Naive B cell (primary cell): Measurements from ENCODE around the gene FBXO44. TPM values are rescaled to one million over a fixed set of nuclear protein-coding genes. Genes with fewer than 3 reads are reported as not detected.
A peak's percentile ranks its signal among the peaks of the same experiment; 100 is the strongest.

Experiments used
- ATAC-seq, 2 donors: fragments of 150-1000 bp; cut with Tn5 transposase; 2 replicates each; pipeline ENCODE4 v1.10.0; 2021; ENCODE audit warnings: low read depth in 2 of 2, mild to moderate bottlenecking in 2 of 2, moderate library complexity in 2 of 2
- DNase-seq: peaks from one replicate; pipeline ENCODE4 v3.0.0; 2022
- H3K27ac Mint-ChIP-seq, 6 donors: one replicate each; pipeline ENCODE4 v1.8.0; 2020 to 2022; ENCODE audit warnings: mild to moderate bottlenecking in 6 of 6, mixed read lengths in 6 of 6, moderate library complexity in 5 of 6, inconsistent platforms in 2 of 6
- H3K27me3 Mint-ChIP-seq, 3 donors: one replicate each; pipeline ENCODE4 v1.8.0; 2021 to 2022; ENCODE audit warnings: mixed read lengths in 3 of 3, mild to moderate bottlenecking in 1 of 3
- H3K36me3 Mint-ChIP-seq, 2 donors: one replicate each; pipeline ENCODE4 v1.8.0; 2020 to 2022; ENCODE audit warnings: mixed read lengths in 2 of 2, inconsistent platforms in 1 of 2, mild to moderate bottlenecking in 1 of 2
- H3K4me1 Mint-ChIP-seq, 3 donors: one replicate each; pipeline ENCODE4 v1.8.0; 2020 to 2022; ENCODE audit warnings: mixed read lengths in 3 of 3, inconsistent platforms in 1 of 3, mild to moderate bottlenecking in 1 of 3, moderate library complexity in 1 of 3
- H3K4me3 Mint-ChIP-seq, 8 donors: one replicate each; pipeline ENCODE4 v1.8.0; 2020 to 2022; ENCODE audit warnings: mild to moderate bottlenecking in 8 of 8, mixed read lengths in 8 of 8, moderate library complexity in 8 of 8, inconsistent platforms in 2 of 8
- H3K9me3 Mint-ChIP-seq, 7 donors: one replicate each; pipeline ENCODE4 v1.8.0; 2020 to 2022; ENCODE audit warnings: mixed read lengths in 7 of 7, mild to moderate bottlenecking in 5 of 7, inconsistent platforms in 2 of 7, moderate library complexity in 1 of 7
- polyA plus RNA-seq, 6 donors: library from polyadenylated mRNA; unstranded; fragments of 300-500 nt; fragmentation: Illumina TruSeq; gene quantifications; one replicate each; pipeline ENCODE4 v1.2.3, GENCODE V29; 2021; ENCODE audit warnings: low read depth in 6 of 6

FBXO44 gene
- polyA plus RNA-seq, 6 donors from 2014 or later: 7.0 to 15.2 (median 11.2) TPM

DNA sequence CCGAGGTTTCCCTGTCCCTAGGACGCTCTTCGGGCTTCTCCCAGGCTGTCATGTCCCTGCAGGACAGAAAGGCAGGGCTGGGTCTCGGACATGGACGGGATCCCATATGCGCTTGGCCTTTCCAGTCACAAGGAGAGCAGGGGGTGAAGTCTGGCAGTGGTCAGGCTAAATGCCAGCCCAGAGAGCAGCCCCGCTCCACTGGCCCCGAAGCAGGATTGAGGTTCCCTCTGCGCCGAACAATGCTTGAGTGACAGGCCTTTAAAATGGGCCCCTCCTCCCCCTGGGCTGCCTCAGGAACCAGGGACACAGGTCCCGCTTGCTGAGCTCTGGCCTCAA is 49.5 kb downstream of the FBXO44 start:
- DNase-seq (no peak), ATAC-seq (no peak)
- Mint-ChIP-seq H3K27ac (no peak overlapping the region), H3K36me3 (no peaks in the 10 kb centered on the region), H3K9me3 (no peaks in the 10 kb centered on the region), H3K27me3 (peaks cover 1 to 26% (median 15%) of the 10 kb centered on the region in 3 donors), H3K4me3 (no peak overlapping the region), H3K4me1 (peaks cover 0 to 8% (median 3%) of the 10 kb centered on the region in 3 donors)

DNA sequence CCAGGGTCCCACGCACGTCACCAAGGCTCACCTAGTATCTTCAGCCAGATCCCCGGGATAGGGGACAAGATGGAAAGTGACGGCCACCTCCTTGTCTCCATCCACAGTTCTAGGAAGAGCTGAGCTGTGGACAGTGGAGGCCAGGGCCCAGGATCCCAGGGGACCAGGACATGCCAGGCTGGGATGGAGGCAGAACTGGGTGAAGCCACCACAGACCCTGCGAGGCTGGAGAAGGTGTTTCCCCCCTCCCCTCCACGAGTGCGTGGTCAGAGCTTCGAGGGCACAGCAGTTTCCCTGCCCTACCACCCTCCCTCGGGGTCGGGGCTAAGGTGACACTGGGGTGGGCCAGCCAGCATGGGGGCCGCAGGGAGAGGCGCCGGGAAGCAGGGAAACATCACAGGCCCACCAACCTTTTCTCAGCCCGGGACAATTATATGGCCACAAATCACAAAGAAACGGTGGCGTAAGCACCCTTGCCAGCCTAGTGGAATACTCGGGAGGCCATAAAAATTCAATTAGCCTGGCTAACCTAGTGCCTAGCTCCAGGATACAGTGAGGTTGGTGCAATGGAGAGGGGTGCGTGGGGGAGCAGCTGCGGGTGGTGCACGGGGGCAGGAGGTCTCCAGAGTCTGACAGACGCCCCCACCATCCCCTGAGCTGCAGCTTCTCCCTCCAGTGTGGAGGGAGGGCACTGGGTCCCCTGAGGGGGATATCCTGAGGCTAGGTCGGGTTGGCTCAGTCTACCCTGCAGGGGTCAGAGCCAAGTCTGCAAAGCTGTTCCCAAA is 50.2 kb downstream of the FBXO44 start:
- Mint-ChIP-seq H3K9me3 (no peaks in the 10 kb centered on the region), H3K4me3 (peak overlapping the region in 1 of 8 donors; percentile 15), H3K4me1 (peaks cover 0 to 8% (median 3%) of the 10 kb centered on the region in 3 donors), H3K27ac (no peak overlapping the region), H3K36me3 (no peaks in the 10 kb centered on the region), H3K27me3 (peaks cover 0 to 26% (median 17%) of the 10 kb centered on the region in 3 donors)
- DNase-seq: no peak
- no peak for ATAC-seq

DNA sequence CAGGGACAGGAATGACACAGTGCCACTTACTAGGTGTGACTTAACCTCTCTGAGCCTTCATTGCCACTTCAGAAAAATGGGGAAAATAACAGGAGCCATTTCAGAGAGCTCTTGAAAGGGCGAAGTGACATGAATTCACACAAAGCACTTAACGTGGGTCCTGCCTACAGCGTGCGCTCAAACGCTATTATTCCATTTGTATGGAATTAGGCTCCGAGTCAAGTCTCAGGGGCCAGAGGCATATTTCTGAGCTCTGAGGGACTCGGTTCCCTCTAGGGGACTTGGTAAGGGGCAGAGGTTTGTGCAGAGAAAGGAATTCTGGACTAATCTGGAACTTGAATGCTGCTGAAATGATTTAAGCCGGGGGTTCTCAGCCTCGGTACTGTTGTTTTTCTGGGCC is 50.9 kb downstream of the FBXO44 start:
- ATAC-seq (no peak), DNase-seq (no peak)
- H3K36me3 Mint-ChIP-seq: no peaks in the 10 kb centered on the region
- H3K4me3 Mint-ChIP-seq: no peak overlapping the region
- H3K9me3 Mint-ChIP-seq: no peaks in the 10 kb centered on the region
- H3K4me1 Mint-ChIP-seq: peaks cover 0 to 8% (median 3%) of the 10 kb centered on the region in 3 donors
- no peak overlapping the region for H3K27ac Mint-ChIP-seq
- peaks cover 0 to 26% (median 17%) of the 10 kb centered on the region in 3 donors for H3K27me3 Mint-ChIP-seq

DNA sequence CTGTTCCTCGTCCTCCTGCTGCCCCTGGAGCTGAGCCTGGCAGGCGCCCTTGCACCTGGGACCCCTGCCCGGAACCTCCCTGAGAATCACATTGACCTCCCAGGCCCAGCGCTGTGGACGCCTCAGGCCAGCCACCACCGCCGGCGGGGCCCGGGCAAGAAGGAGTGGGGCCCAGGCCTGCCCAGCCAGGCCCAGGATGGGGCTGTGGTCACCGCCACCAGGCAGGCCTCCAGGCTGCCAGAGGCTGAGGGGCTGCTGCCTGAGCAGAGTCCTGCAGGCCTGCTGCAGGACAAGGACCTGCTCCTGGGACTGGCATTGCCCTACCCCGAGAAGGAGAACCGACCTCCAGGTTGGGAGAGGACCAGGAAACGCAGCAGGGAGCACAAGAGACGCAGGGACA is 51.6 kb downstream of the FBXO44 start:
- no peak overlapping the region for H3K27ac Mint-ChIP-seq
- no peak overlapping the region for H3K4me3 Mint-ChIP-seq
- no peaks in the 10 kb centered on the region for H3K36me3 Mint-ChIP-seq
- DNase-seq: no peak
- ATAC-seq: no peak
- peaks cover 0 to 26% (median 17%) of the 10 kb centered on the region in 3 donors for H3K27me3 Mint-ChIP-seq
- H3K9me3 Mint-ChIP-seq: no peaks in the 10 kb centered on the region
- H3K4me1 Mint-ChIP-seq: peaks cover 0 to 8% (median 3%) of the 10 kb centered on the region in 3 donors

DNA sequence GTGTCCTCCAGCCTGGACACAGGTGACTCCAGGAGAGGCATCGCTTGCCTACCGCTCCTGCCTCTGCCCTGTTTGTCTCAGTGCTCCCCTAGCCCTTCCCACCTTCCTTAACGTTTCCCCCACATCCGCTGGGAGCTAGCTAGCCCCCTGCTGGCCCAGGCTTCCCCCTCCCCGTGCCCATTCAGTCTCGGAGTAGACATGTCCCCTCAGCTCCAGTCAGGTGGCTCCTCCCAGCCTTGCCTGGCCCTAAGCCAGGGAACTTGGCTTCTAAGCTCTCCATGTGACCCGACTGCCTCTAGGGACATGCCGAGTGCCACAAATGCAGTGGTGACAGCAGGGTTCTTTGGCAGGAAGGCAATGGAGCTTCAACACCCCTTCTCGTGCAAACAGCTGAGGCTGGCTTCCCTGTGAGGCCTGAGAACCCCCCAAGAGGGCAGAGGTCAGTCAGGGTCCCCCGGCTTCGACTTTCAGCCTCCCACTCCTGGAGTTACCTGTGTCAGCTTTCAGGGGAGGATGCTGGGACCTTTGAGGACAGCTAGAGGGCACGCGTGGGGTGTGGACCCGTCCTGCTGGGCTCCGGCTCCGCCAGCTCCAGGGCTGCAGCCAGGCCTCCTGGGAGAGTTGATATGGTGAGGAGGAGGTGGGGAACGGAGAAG is 53.1 kb downstream of the FBXO44 start:
- H3K27ac Mint-ChIP-seq: peak overlapping the region in 2 of 6 donors; percentile 40 to 74
- DNase-seq (no peak), ATAC-seq (no peak)
- H3K36me3 Mint-ChIP-seq: no peaks in the 10 kb centered on the region
- H3K27me3 Mint-ChIP-seq: peaks cover 0 to 26% (median 17%) of the 10 kb centered on the region in 3 donors
- no peak overlapping the region for H3K4me3 Mint-ChIP-seq
- H3K9me3 Mint-ChIP-seq: no peaks in the 10 kb centered on the region
- peaks cover 0 to 8% (median 3%) of the 10 kb centered on the region in 3 donors for H3K4me1 Mint-ChIP-seq

DNA sequence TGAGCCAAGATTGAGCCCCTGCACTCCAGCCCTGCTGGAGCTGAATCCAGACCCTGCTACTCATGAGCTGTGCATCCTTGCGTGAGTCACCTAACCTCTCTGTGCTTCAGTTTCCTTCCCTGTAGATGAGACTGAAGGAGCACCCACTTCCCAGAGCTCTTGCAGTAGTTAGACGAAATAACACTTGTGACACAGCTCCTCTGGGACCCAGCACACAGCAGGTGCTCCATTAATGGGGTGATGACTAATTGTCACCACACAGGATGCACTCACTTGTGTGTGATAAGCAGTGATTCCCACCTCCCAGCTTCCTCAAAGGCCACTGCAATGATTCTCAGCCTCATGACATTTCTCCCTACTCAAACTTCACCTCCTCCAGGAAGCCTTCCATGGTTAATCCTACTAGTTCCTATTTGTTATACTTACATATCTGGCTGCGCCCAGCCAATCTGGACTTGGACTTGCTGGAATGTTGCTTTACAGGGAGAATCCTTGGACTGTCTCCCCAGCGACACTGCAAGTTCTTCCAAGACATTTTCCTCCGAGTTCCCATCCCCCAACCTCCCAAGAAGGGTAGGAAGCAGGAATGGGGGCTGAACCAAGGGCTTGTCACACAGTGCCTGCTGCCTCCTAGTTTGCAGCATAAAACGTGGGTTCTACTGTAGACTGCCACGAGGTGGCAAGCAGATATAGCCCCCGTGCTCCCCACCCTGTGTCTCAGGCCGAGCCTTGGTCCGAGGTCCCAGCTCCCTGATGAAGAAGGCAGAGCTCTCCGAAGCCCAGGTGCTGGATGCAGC is 54.1 kb downstream of the FBXO44 start:
- Mint-ChIP-seq H3K36me3 (no peaks in the 10 kb centered on the region), H3K4me1 (peaks cover 0 to 8% (median 2%) of the 10 kb centered on the region in 3 donors), H3K4me3 (no peak overlapping the region), H3K27me3 (peaks cover 0 to 16% (median 9%) of the 10 kb centered on the region in 3 donors), H3K9me3 (no peaks in the 10 kb centered on the region), H3K27ac (no peak overlapping the region)
- no peak for ATAC-seq
- no peak for DNase-seq

DNA sequence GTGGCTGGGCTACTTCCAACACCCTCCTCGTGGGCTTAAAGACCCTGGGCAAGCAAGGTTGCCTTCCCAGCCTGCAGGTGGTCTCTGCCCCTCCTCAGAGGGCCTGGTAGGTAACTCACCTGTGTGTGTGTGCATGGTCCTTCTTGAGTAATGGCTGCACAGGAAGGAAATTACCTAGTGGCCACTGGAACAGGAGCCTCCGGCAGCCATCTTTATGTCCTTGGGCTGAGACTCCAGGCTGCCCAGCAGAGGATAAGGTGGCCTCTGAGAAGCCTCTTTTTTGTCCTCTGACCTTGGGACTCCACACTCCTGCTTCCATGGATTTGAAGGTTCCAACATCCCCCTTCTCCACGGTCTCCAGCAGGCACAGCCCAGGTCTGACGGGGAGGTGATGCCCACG is 56.8 kb downstream of the FBXO44 start:
- DNase-seq: no peak
- Mint-ChIP-seq H3K27me3 (peaks cover 0 to 9% (median 6%) of the 10 kb centered on the region in 3 donors), H3K9me3 (no peaks in the 10 kb centered on the region), H3K4me1 (peaks cover 0 to 8% (median 0%) of the 10 kb centered on the region in 3 donors), H3K36me3 (no peaks in the 10 kb centered on the region), H3K4me3 (no peak overlapping the region), H3K27ac (no peak overlapping the region)
- no peak for ATAC-seq

DNA sequence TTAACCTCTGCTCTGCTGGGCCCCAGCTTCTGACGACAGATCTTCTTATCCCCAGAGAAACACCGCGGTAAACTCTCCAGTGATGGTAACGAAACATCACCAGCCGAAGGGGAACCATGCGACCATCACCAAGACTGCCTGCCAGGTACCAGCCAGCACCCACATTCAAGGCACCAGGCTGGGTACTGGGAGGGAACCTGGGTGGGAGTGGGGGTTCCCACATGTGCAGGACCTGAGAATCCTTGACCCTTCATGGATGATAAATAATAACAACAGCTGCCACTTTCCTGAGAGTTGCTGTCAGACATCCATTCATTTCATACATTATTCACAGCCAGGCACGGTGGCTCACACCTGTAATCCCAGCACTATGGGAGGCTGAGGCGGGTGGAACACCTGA is 57.6 kb downstream of the FBXO44 start:
- Mint-ChIP-seq H3K27me3 (peaks cover 0 to 9% (median 6%) of the 10 kb centered on the region in 3 donors), H3K27ac (no peak overlapping the region), H3K4me1 (peaks cover 0 to 7% (median 0%) of the 10 kb centered on the region in 3 donors), H3K9me3 (no peaks in the 10 kb centered on the region), H3K4me3 (no peak overlapping the region), H3K36me3 (no peaks in the 10 kb centered on the region)
- ATAC-seq: no peak
- no peak for DNase-seq

Other genes starting within 250 kb of the FBXO44 start
- gene DISP3, start 175.7 kb upstream of the FBXO44 start, polyA plus RNA-seq: under 1 TPM in 4 of 6 donors, not detected in 2; 0.05 to 0.09 (median 0.05) TPM
- gene FBXO2, start 448 bp upstream of the FBXO44 start, polyA plus RNA-seq: 1 to 10 TPM; 5.8 to 10.0 (median 6.6) TPM
- 10 to 100 TPM; 14.1 to 28.6 (median 17.8) TPM for gene FBXO6, start 9.3 kb downstream of the FBXO44 start, polyA plus RNA-seq
- 10 to 100 TPM; 43.6 to 75.4 (median 56.2) TPM for gene MAD2L2, start 26.3 kb downstream of the FBXO44 start, polyA plus RNA-seq
- gene DRAXIN, start 36.8 kb downstream of the FBXO44 start, polyA plus RNA-seq: under 1 TPM in 5 of 6 donors, not detected in 1; 0.04 to 0.09 (median 0.09) TPM
- gene AGTRAP, start 81.3 kb downstream of the FBXO44 start, polyA plus RNA-seq: 10 to 100 TPM; 37.7 to 51.6 (median 46.5) TPM
- gene C1orf167, start 107.3 kb downstream of the FBXO44 start, polyA plus RNA-seq: 1 to 10 TPM in 1 of 6 donors, not detected in 5; 2.9 TPM
- 10 to 100 TPM in 5 of 6 donors, 1 to 10 TPM in 1; 8.8 to 26.8 (median 18.9) TPM for gene MTHFR, start 151.1 kb downstream of the FBXO44 start, polyA plus RNA-seq
- gene CLCN6, start 151.3 kb downstream of the FBXO44 start, polyA plus RNA-seq: 10 to 100 TPM in 2 of 6 donors, 1 to 10 TPM in 4; 1.9 to 19.0 (median 9.1) TPM
- gene NPPA, start 192.9 kb downstream of the FBXO44 start, polyA plus RNA-seq: not detected
- gene NPPB, start 204.1 kb downstream of the FBXO44 start, polyA plus RNA-seq: not detected